Gastroesophageal sphincter (tissue), 3 donors: ENCODE measurements around the gene COPZ1.

Experiments
- CTCF ChIP-seq, 4 experiments: fragments of 200-600 bp in 2 of 4; fragments of 450-650 bp in 2 of 4; sonication (generic) in 1 of 4; IDR thresholded peaks; one replicate each; pipeline ENCODE4 v1.5.1; 2017 to 2019; ENCODE audit warnings: antibody characterized with exemption in 4 of 4, mild to moderate bottlenecking in 2 of 4, moderate library complexity in 2 of 4
- EP300 ChIP-seq: sonication (generic); formaldehyde crosslinking; IDR thresholded peaks from one replicate; pipeline ENCODE4 v1.6.1; 2017; ENCODE audit warnings: antibody characterized with exemption, mild to moderate bottlenecking
- POLR2A ChIP-seq, 2 donors: fragments of 450-650 bp; IDR thresholded peaks; one replicate each; pipeline ENCODE4 v1.6.1; 2017; ENCODE audit warnings: antibody characterized with exemption in 2 of 2, mild to moderate bottlenecking in 2 of 2, moderate library complexity in 1 of 2
- POLR2AphosphoS5 ChIP-seq: sonication (generic); formaldehyde crosslinking; IDR thresholded peaks from one replicate; pipeline ENCODE4 v1.6.1; 2017; ENCODE audit warnings: antibody characterized with exemption

DNA sequence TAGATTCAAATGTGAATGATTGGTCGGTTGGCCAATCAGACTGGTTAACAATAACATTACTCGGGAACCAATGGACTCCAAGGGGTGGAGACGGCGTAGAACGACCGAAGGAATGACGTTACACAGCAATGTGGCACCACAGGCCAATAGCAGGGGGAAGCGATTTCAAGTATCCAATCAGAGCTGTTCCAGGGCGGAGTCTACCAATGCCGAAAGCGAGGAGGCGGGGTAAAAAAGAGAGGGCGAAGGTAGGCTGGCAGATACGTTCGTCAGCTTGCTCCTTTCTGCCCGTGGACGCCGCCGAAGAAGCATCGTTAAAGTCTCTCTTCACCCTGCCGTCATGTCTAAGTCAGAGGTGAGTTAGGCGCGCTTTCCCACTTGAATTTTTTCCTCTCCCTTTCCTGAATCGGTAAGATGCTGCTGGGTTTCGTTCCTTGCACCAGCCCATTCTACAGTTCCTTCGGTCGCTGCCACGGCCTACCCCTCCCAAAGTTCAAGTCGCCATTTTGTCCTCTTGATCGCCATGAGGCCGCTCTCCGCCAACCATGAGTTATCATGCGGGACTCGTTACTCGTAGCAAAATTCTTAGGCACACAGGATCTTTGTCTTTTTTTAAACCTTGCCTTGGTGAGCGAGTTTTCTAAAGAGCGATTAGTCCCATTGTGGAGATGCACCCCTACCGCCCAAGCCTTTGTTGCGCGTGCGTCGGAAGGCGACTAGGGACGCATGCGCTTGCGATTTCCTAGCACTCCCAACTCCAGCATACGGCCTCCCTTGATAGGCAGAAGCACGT is 44.3 kb upstream of the COPZ1 start, which contains the start of gene HNRNPA1:
- TF ChIP-seq CTCF (IDR thresholded peaks at IDR 0.05) = no peak
- peak; percentile 95 to 97 for TF ChIP-seq POLR2A (IDR thresholded peaks at IDR 0.05)
- peak; percentile 99 for TF ChIP-seq POLR2AphosphoS5
- no peak for TF ChIP-seq EP300
